Gastrocnemius medialis (tissue), 4 donors: Measurements from ENCODE around the gene CRACDL.
"Not testable (repeated sequence)": the region's sequence is repeated elsewhere in the genome, so short reads cannot be mapped to it uniquely, and the experiment has no call there.

Source experiments
- CTCF ChIP-seq, 5 experiments: fragments of 450-650 bp in 3 of 5; fragments of 200-600 bp in 2 of 5; sonication (generic) in 2 of 5; IDR thresholded peaks in 4 of 5; conservative IDR thresholded peaks in 1 of 5; 1 replicate in 4 of 5; 2 replicates in 1 of 5; pipeline ENCODE4 v1.5.1; 2016 to 2019; ENCODE audit warnings: antibody characterized with exemption in 5 of 5, mild to moderate bottlenecking in 3 of 5, moderate library complexity in 3 of 5
- POLR2A ChIP-seq, 2 donors: fragments of 450-650 bp; IDR thresholded peaks; one replicate each; pipeline ENCODE4 v1.6.1; 2017; ENCODE audit warnings: antibody characterized with exemption in 2 of 2, mild to moderate bottlenecking in 2 of 2, moderate library complexity in 2 of 2

GRCh38 chr2:98899703-98900078 lies 36.3 kb downstream of the CRACDL start:
- not testable (repeated sequence) for TF ChIP-seq POLR2A (IDR thresholded peaks at IDR 0.05); CTCF (IDR thresholded peaks at IDR 0.05 in 4 of 5, conservative IDR thresholded peaks at IDR 0.05 in 1 of 5)
